K562 (cell line): ENCODE measurements around the gene RAMAC. TPM values are rescaled to one million over a fixed set of nuclear protein-coding genes. Genes with fewer than 3 reads are reported as not detected.

Source experiments
- ARID2 ChIP-seq: fragments of 450-650 bp; IDR thresholded peaks from 2 replicates; pipeline ENCODE4 v1.6.1; 2017; ENCODE audit warnings: antibody characterized with exemption, mild to moderate bottlenecking
- ASH1L ChIP-seq: fragments of 450-650 bp; IDR thresholded peaks from 2 replicates; pipeline ENCODE4 v1.6.1; 2018; ENCODE audit warnings: borderline replicate concordance, mild to moderate bottlenecking, low read depth; ENCODE audit not compliant: partially characterized antibody
- BCOR ChIP-seq: fragments of 450-650 bp; IDR thresholded peaks from 2 replicates; pipeline ENCODE4 v1.6.1; 2016
- COPS2 ChIP-seq: fragments of 450-650 bp; conservative IDR thresholded peaks from 2 replicates; pipeline ENCODE4 v1.6.1; 2016; ENCODE audit warnings: mild to moderate bottlenecking, moderate library complexity
- DIDO1 ChIP-seq: fragments of 450-650 bp; IDR thresholded peaks from 2 replicates; pipeline ENCODE4 v1.6.1; 2016; ENCODE audit warnings: low read depth, missing biosample characterization, missing genetic modification characterization
- DPF2 ChIP-seq: fragments of 450-650 bp; IDR thresholded peaks from 2 replicates; pipeline ENCODE4 v1.6.1; 2016
- EZH2 ChIP-seq: IDR thresholded peaks from 2 replicates; pipeline ENCODE4 v1.6.1; 2012; ENCODE audit warnings: low read depth, mild to moderate bottlenecking, inconsistent platforms, low read length, borderline replicate concordance
- FOS ChIP-seq: IDR thresholded peaks from 3 replicates; pipeline ENCODE4 v1.6.1; 2011; ENCODE audit not compliant: insufficient read length; ENCODE audit errors: extremely low read depth
- GATAD2B ChIP-seq: fragments of 450-650 bp; IDR thresholded peaks from 2 replicates; pipeline ENCODE4 v1.6.1; 2017; ENCODE audit warnings: mild to moderate bottlenecking, borderline replicate concordance
- HIVEP1 ChIP-seq: fragments of 250-450 bp; sonication (Bioruptor Pico); IDR thresholded peaks from 2 replicates; pipeline ENCODE4 v1.4.0; 2020; ENCODE audit warnings: mild to moderate bottlenecking
- KDM1A ChIP-seq, 2 experiments: fragments of 450-650 bp; IDR thresholded peaks; 2 replicates each; pipeline ENCODE4 v1.6.1; 2016; ENCODE audit warnings: mild to moderate bottlenecking in 2 of 2
- MEF2D ChIP-seq: conservative IDR thresholded peaks from 2 replicates; pipeline ENCODE4 v1.6.1; 2016; ENCODE audit warnings: low read depth, missing genetic modification characterization, missing compliant biosample characterization
- NELFE ChIP-seq: IDR thresholded peaks from 2 replicates; pipeline ENCODE4 v1.6.1; 2011; ENCODE audit warnings: mild to moderate bottlenecking; ENCODE audit not compliant: insufficient read depth, insufficient read length
- NFE2 ChIP-seq: IDR thresholded peaks from 2 replicates; pipeline ENCODE4 v1.6.1; 2014; ENCODE audit warnings: antibody characterized with exemption, low read depth
- NR1H2 ChIP-seq: sonication (generic); formaldehyde crosslinking; IDR thresholded peaks from 2 replicates; pipeline ENCODE4 v1.4.0; 2020; ENCODE audit warnings: mild to moderate bottlenecking, missing genetic modification reagents
- PATZ1 ChIP-seq: fragments of 250-450 bp; sonication (Bioruptor Pico); IDR thresholded peaks from 2 replicates; pipeline ENCODE4 v1.5.0; 2020; ENCODE audit warnings: mild to moderate bottlenecking, borderline replicate concordance
- SMC3 ChIP-seq: conservative IDR thresholded peaks from 2 replicates; pipeline ENCODE4 v1.6.1; 2011; ENCODE audit warnings: low read depth, low read length, improper control_type of control experiment; ENCODE audit not compliant: insufficient read depth
- SNAPC5 ChIP-seq: fragments of 250-450 bp; sonication (Bioruptor Pico); IDR thresholded peaks from 2 replicates; pipeline ENCODE4 v1.8.0; 2021; ENCODE audit warnings: moderate library complexity, mild to moderate bottlenecking, inconsistent platforms
- SP1 ChIP-seq: sonication (generic); formaldehyde crosslinking; IDR thresholded peaks from 2 replicates; pipeline ENCODE4 v1.8.1; 2022; ENCODE audit warnings: mild to moderate bottlenecking, missing genetic modification reagents
- STAG1 ChIP-seq: sonication (generic); formaldehyde crosslinking; IDR thresholded peaks from 2 replicates; pipeline ENCODE4 v1.5.0; 2020; ENCODE audit warnings: missing genetic modification reagents, borderline replicate concordance
- TCF3 ChIP-seq: sonication (generic); formaldehyde crosslinking; IDR thresholded peaks from 2 replicates; pipeline ENCODE4 v1.4.0; 2020; ENCODE audit warnings: mild to moderate bottlenecking, missing genetic modification reagents
- THRB ChIP-seq: fragments of 450-650 bp; formaldehyde crosslinking; conservative IDR thresholded peaks from 2 replicates; pipeline ENCODE4 v1.4.0; 2022; ENCODE audit warnings: mild to moderate bottlenecking, missing genetic modification characterization
- TRIM24 ChIP-seq, 2 experiments: fragments of 450-650 bp; IDR thresholded peaks; 2 replicates each; pipeline ENCODE4 v1.6.1; 2016
- ZBTB7A ChIP-seq: IDR thresholded peaks from 2 replicates; pipeline ENCODE4 v1.6.1; 2011; ENCODE audit warnings: low read depth, mild to moderate bottlenecking, low read length, moderate library complexity, borderline replicate concordance; ENCODE audit not compliant: control insufficient read depth
- ZC3H11A ChIP-seq: IDR thresholded peaks from 2 replicates; pipeline ENCODE4 v1.6.1; 2012; ENCODE audit warnings: low read depth, low read length, improper control_type of control experiment
- ZNF12 ChIP-seq: sonication (generic); formaldehyde crosslinking; IDR thresholded peaks from 2 replicates; pipeline ENCODE4 v1.4.0; 2020; ENCODE audit warnings: mild to moderate bottlenecking, missing genetic modification reagents
- ZNF324 ChIP-seq: fragments of 250-450 bp; sonication (Bioruptor Pico); IDR thresholded peaks from 2 replicates; pipeline ENCODE4 v1.4.0; 2020; ENCODE audit warnings: mild to moderate bottlenecking
- ZNF77 ChIP-seq: fragments of 250-450 bp; sonication (Bioruptor Pico); IDR thresholded peaks from 2 replicates; pipeline ENCODE4 v1.5.0; 2020
- ZSCAN29 ChIP-seq: fragments of 450-650 bp; IDR thresholded peaks from 2 replicates; pipeline ENCODE4 v1.6.1; 2017
- polyA plus RNA-seq, 8 experiments: library from polyadenylated mRNA; depleted of rRNA in 4 of 8; stranded (reverse) in 5 of 8; unstranded in 3 of 8; fragments of >200 nt; fragmentation: Nextera tagmentation in 2 of 8; fragmentation: Illumina TruSeq in 1 of 8; extraction: Ambion mirVana in 2 of 8; extraction: Trizol in 1 of 8; gene quantifications; 2 replicates each; pipeline versions ENCODE4 v1.2.1 to v1.2.3, GENCODE V29; 2011 to 2014; ENCODE audit warnings: inconsistent platforms in 1 of 8, missing spikeins in 1 of 8
- total RNA-seq, 7 experiments: library from RNA; depleted of rRNA in 6 of 7; stranded (reverse); fragments of >200 nt in 6 of 7; fragmentation: Illumina TruSeq in 2 of 7; extraction: Trizol in 2 of 7; gene quantifications; 2 replicates each; pipeline versions ENCODE4 v1.2.1 to v1.2.3, GENCODE V29; 2011 to 2021; ENCODE audit warnings: low replicate concordance in 1 of 7

RAMAC gene
- total and polyA plus RNA-seq, 9 of the 15 experiments (the other 6 are each of a cell fraction or from before 2014, with no cell fraction given), result 26.9 to 108 (median 38.4) TPM

GRCh38 chr15:83011271-83012075, 25.5 kb downstream of the RAMAC start, which contains the start of gene C15orf40 (continued):
- TF ChIP-seq MEF2D (tag), result 0 out of 2 replicates have a peak, but pooled peaks have one; percentile 44
- TF ChIP-seq ARID2, result no peak
- no peak for TF ChIP-seq KDM1A (IDR thresholded peaks at IDR 0.05)
- no peak for TF ChIP-seq ZC3H11A
- no peak for TF ChIP-seq HIVEP1
- no peak for TF ChIP-seq PATZ1
- TF ChIP-seq FOS, result no peak
- no peak for TF ChIP-seq TRIM24 (IDR thresholded peaks at IDR 0.05)
- no peak for TF ChIP-seq ASH1L
- TF ChIP-seq SNAPC5 (CRISPR knock-in tag), result no peak
- TF ChIP-seq ZNF324 (CRISPR knock-in tag), result no peak
- TF ChIP-seq NELFE, result no peak
- no peak for TF ChIP-seq ZNF12 (CRISPR knock-in tag)
- no peak for TF ChIP-seq COPS2
- 0 out of 2 replicates have a peak, but pooled peaks have one; percentile 12 for TF ChIP-seq NFE2
- no peak for TF ChIP-seq ZBTB7A
- TF ChIP-seq SMC3, result 0 out of 2 replicates have a peak, but pooled peaks have one; percentile 11
- peak; percentile 27 for TF ChIP-seq TCF3
- TF ChIP-seq NR1H2 (CRISPR knock-in tag), result peak; percentile 70; the same call in 1 of the 2 replicates
- TF ChIP-seq THRB (CRISPR knock-in tag), result no peak
- TF ChIP-seq BCOR, result peak; percentile 5; the same call in 1 of the 2 replicates
- TF ChIP-seq DPF2, result peak; percentile 20; the same call in 1 of the 2 replicates
- peak; percentile 87 for TF ChIP-seq DIDO1 (tag)
- no peak for TF ChIP-seq ZNF77 (CRISPR knock-in tag)
- peak; percentile 88 for TF ChIP-seq GATAD2B
- TF ChIP-seq ZSCAN29, result no peak
- TF ChIP-seq STAG1 (CRISPR knock-in tag), result no peak; the same call in 1 of the 2 replicates
- peak; percentile 70; the same call in 1 of the 2 replicates for TF ChIP-seq SP1 (CRISPR knock-in tag)
- TF ChIP-seq EZH2, result no peak
